Skeletal muscle cell (primary cell): Measurements from ENCODE around the gene HERC2.
A peak's percentile ranks its signal among the peaks of the same experiment; 100 is the strongest.
"Not testable (repeated sequence)": the region's sequence is repeated elsewhere in the genome, so short reads cannot be mapped to it uniquely, and the experiment has no call there.

Experiments used
- DNase-seq: peaks from one replicate; pipeline ENCODE4 v3.0.0-alpha.2; 2010; ENCODE audit warnings: low read depth
- H3K4me3 ChIP-seq: 2 replicates; pipeline ENCODE4 v1.5.1; 2011; ENCODE audit warnings: low read depth, mild to moderate bottlenecking, control low read depth, low read length, moderate library complexity

Gene HERC2

GRCh38 chr15:28147801-28148200 is 174.2 kb downstream of the HERC2 start:
- H3K4me3 ChIP-seq = no peak overlapping the region
- no peak for DNase-seq

GRCh38 chr15:28145419-28145818 is 176.6 kb downstream of the HERC2 start:
- not testable (repeated sequence) for DNase-seq, H3K4me3 ChIP-seq

- no peak for DNase-seq
- no peak overlapping the region for H3K4me3 ChIP-seq
Observed at GRCh38 chr15:28140062-28140461, 181.9 kb downstream of the HERC2 start.

- not testable (repeated sequence) for H3K4me3 ChIP-seq, DNase-seq
Observed at GRCh38 chr15:28137408-28138039, 184.5 kb downstream of the HERC2 start.

GRCh38 chr15:28136236-28136904 is 185.6 kb downstream of the HERC2 start:
- H3K4me3 ChIP-seq, DNase-seq: not testable (repeated sequence)

GRCh38 chr15:28133281-28133680 is 188.7 kb downstream of the HERC2 start:
- no peak overlapping the region for H3K4me3 ChIP-seq
- DNase-seq = no peak

- no peak overlapping the region for H3K4me3 ChIP-seq
- peak; percentile 8 for DNase-seq
Observed at GRCh38 chr15:28132524-28133275, 189.3 kb downstream of the HERC2 start.

- no peak for DNase-seq
- no peak overlapping the region for H3K4me3 ChIP-seq
Observed at GRCh38 chr15:28131946-28132345, 190.0 kb downstream of the HERC2 start.

GRCh38 chr15:28131400-28131799 is 190.6 kb downstream of the HERC2 start:
- DNase-seq = no peak
- no peak overlapping the region for H3K4me3 ChIP-seq

GRCh38 chr15:28130651-28131050 is 191.3 kb downstream of the HERC2 start:
- DNase-seq = no peak
- no peak overlapping the region for H3K4me3 ChIP-seq

GRCh38 chr15:28129231-28129848 is 192.6 kb downstream of the HERC2 start:
- no peak overlapping the region for H3K4me3 ChIP-seq
- no peak for DNase-seq

GRCh38 chr15:28128031-28128430 is 193.9 kb downstream of the HERC2 start:
- no peak overlapping the region for H3K4me3 ChIP-seq
- DNase-seq = no peak

GRCh38 chr15:28127036-28127435 is 194.9 kb downstream of the HERC2 start:
- no peak for DNase-seq
- no peak overlapping the region for H3K4me3 ChIP-seq

- DNase-seq = no peak
Observed at GRCh38 chr15:28125673-28126651, 196.0 kb downstream of the HERC2 start.

GRCh38 chr15:28124841-28125240 is 197.1 kb downstream of the HERC2 start:
- H3K4me3 ChIP-seq = no peak overlapping the region
- no peak for DNase-seq

More at GRCh38 chr15:28125673-28126651, 196.0 kb downstream of the HERC2 start:
- no peak overlapping the region for H3K4me3 ChIP-seq

GRCh38 chr15:28123408-28124023 is 198.5 kb downstream of the HERC2 start:
- no peak for DNase-seq
- H3K4me3 ChIP-seq = no peak overlapping the region

GRCh38 chr15:28122038-28122949 is 199.7 kb downstream of the HERC2 start:
- no peak overlapping the region for H3K4me3 ChIP-seq
- DNase-seq = no peak

- DNase-seq = not testable (repeated sequence)
Observed at GRCh38 chr15:28121577-28121976, 200.4 kb downstream of the HERC2 start.

More at GRCh38 chr15:28121577-28121976, 200.4 kb downstream of the HERC2 start:
- H3K4me3 ChIP-seq = not testable (repeated sequence)
